K562 (cell line): ENCODE measurements around the gene DRAXIN. TPM values are rescaled to one million over a fixed set of nuclear protein-coding genes. Genes with fewer than 3 reads are reported as not detected.

Source experiments
- ARID3B ChIP-seq: fragments of 250-450 bp; sonication (Bioruptor Pico); IDR thresholded peaks from 2 replicates; pipeline ENCODE4 v1.4.0; 2020; ENCODE audit warnings: borderline replicate concordance
- CHD2 ChIP-seq: IDR thresholded peaks from 2 replicates; pipeline ENCODE4 v1.6.1; 2011; ENCODE audit warnings: low read depth, low read length
- FOXJ2 ChIP-seq: fragments of 200-800 bp; sonication (Bioruptor generic); IDR thresholded peaks from 2 replicates; pipeline ENCODE4 v1.6.1; 2016; ENCODE audit warnings: missing genetic modification characterization, missing compliant biosample characterization
- IFI16 ChIP-seq: fragments of 250-450 bp; sonication (Bioruptor Pico); IDR thresholded peaks from 2 replicates; pipeline ENCODE4 v2.1.2; 2022; ENCODE audit warnings: mild to moderate bottlenecking, inconsistent platforms
- KDM5B ChIP-seq: fragments of 200-600 bp; sonication (generic); IDR thresholded peaks from 2 replicates; pipeline ENCODE4 v1.6.1; 2012; ENCODE audit warnings: low read depth, mild to moderate bottlenecking, moderate library complexity, low read length, control low read depth, inconsistent platforms; ENCODE audit not compliant: insufficient replicate concordance
- MAFK ChIP-seq: IDR thresholded peaks from 2 replicates; pipeline ENCODE4 v1.6.1; 2011; ENCODE audit warnings: low read length, improper control_type of control experiment
- MCM5 ChIP-seq: fragments of 450-650 bp; IDR thresholded peaks from 2 replicates; pipeline ENCODE4 v1.6.1; 2016; ENCODE audit warnings: low read depth
- NFRKB ChIP-seq: fragments of 450-650 bp; IDR thresholded peaks from 2 replicates; pipeline ENCODE4 v1.6.1; 2016; ENCODE audit warnings: low read depth
- RERE ChIP-seq: sonication (generic); formaldehyde crosslinking; IDR thresholded peaks from 2 replicates; pipeline ENCODE4 v1.8.0; 2023; ENCODE audit warnings: missing genetic modification reagents, mild to moderate bottlenecking, borderline replicate concordance
- RREB1 ChIP-seq: fragments of 250-450 bp; sonication (Bioruptor Pico); IDR thresholded peaks from 2 replicates; pipeline ENCODE4 v1.4.0; 2020
- TFAP4 ChIP-seq: sonication (generic); formaldehyde crosslinking; IDR thresholded peaks from 2 replicates; pipeline ENCODE4 v1.8.0; 2022; ENCODE audit warnings: missing genetic modification reagents, mild to moderate bottlenecking, moderate library complexity, borderline replicate concordance
- TRIM25 ChIP-seq: fragments of 450-650 bp; IDR thresholded peaks from 2 replicates; pipeline ENCODE4 v1.7.0; 2016; ENCODE audit warnings: borderline replicate concordance
- polyA plus RNA-seq, 8 experiments: library from polyadenylated mRNA; depleted of rRNA in 4 of 8; stranded (reverse) in 5 of 8; unstranded in 3 of 8; fragments of >200 nt; fragmentation: Nextera tagmentation in 2 of 8; fragmentation: Illumina TruSeq in 1 of 8; extraction: Ambion mirVana in 2 of 8; extraction: Trizol in 1 of 8; gene quantifications; 2 replicates each; pipeline versions ENCODE4 v1.2.1 to v1.2.3, GENCODE V29; 2011 to 2014; ENCODE audit warnings: inconsistent platforms in 1 of 8, missing spikeins in 1 of 8
- total RNA-seq, 7 experiments: library from RNA; depleted of rRNA in 6 of 7; stranded (reverse); fragments of >200 nt in 6 of 7; fragmentation: Illumina TruSeq in 2 of 7; extraction: Trizol in 2 of 7; gene quantifications; 2 replicates each; pipeline versions ENCODE4 v1.2.1 to v1.2.3, GENCODE V29; 2011 to 2021; ENCODE audit warnings: low replicate concordance in 1 of 7

Gene DRAXIN
- total and polyA plus RNA-seq, 9 of the 15 experiments (the other 6 are each of a cell fraction or from before 2014, with no cell fraction given): 0.01 to 0.04 (median 0.01) TPM; not detected in 6

- TF ChIP-seq KDM5B (no peak), CHD2 (no peak), TRIM25 (no peak), RERE (CRISPR knock-in tag) (no peak), ARID3B (CRISPR knock-in tag) (no peak), MAFK (no peak), NFRKB (no peak), MCM5 (no peak), TFAP4 (CRISPR knock-in tag) (no peak; the same call in 1 of the 2 replicates), FOXJ2 (tag) (no peak), RREB1 (CRISPR knock-in tag) (no peak), IFI16 (CRISPR knock-in tag) (no peak)
Measured at GRCh38 chr1:11771481-11772043, 80.1 kb downstream of the DRAXIN start (continued).
